H1 (cell line): ENCODE data around the gene GLG1. TPM values are rescaled to one million over a fixed set of nuclear protein-coding genes. Genes with fewer than 3 reads are reported as not detected.

ENCODE experiments used
- CTCF ChIA-PET: fragments of 300-600 bp; sonication (Branson Sonifier 250); formaldehyde crosslinking; loops from one replicate; lab custom pipeline; 2021; ENCODE audit not compliant: partially characterized antibody; lab: Charles Lee
- POLR2A ChIA-PET: fragments of 300-600 bp; sonication (Branson Sonifier 250); formaldehyde crosslinking; loops from one replicate; lab custom pipeline; 2021; ENCODE audit warnings: inconsistent platforms; ENCODE audit not compliant: partially characterized antibody; lab: Charles Lee
- DNase-seq, 2 experiments: peaks; one replicate each; pipeline versions ENCODE4 v3.0.0 to v3.0.0-alpha.2; 2010 to 2022; ENCODE audit warnings: low spot score in 2 of 2, low read depth in 1 of 2, mixed read lengths in 1 of 2
- FAIRE-seq: peaks from 2 replicates; lab custom pipeline; 2011; peaks lifted over from hg19 to GRCh38; lab: Jason Lieb, UNC
- H2AFZ ChIP-seq: 2 replicates; pipeline ENCODE4 v1.8.1; 2012; ENCODE audit warnings: low read length, inconsistent platforms
- H2AK5ac ChIP-seq: 2 replicates; pipeline ENCODE4 v1.6.1; 2013; ENCODE audit warnings: low read depth, low read length
- H2BK120ac ChIP-seq: replicated peaks from 2 replicates; pipeline ENCODE3; 2013; ENCODE audit warnings: low read depth, low read length, inconsistent platforms
- H2BK12ac ChIP-seq: 2 replicates; pipeline ENCODE4 v1.6.1; 2013; ENCODE audit warnings: low read depth, low read length
- H2BK15ac ChIP-seq: 2 replicates; pipeline ENCODE4 v1.6.1; 2013; ENCODE audit warnings: low read length
- H2BK20ac ChIP-seq: 2 replicates; pipeline ENCODE4 v1.6.1; 2013; ENCODE audit warnings: low read length
- H2BK5ac ChIP-seq: 2 replicates; pipeline ENCODE4 v1.6.1; 2013; ENCODE audit warnings: low read depth, low read length
- H3K14ac ChIP-seq: 2 replicates; pipeline ENCODE4 v1.6.1; 2013; ENCODE audit warnings: inconsistent platforms; ENCODE audit not compliant: insufficient read length
- H3K18ac ChIP-seq: 2 replicates; pipeline ENCODE4 v1.6.1; 2013; ENCODE audit warnings: low read length; ENCODE audit errors: extremely low read depth
- H3K23ac ChIP-seq: 2 replicates; pipeline ENCODE4 v1.6.1; 2013; ENCODE audit warnings: inconsistent platforms; ENCODE audit not compliant: insufficient read length
- H3K23me2 ChIP-seq: 2 replicates; pipeline ENCODE4 v1.6.1; 2013; ENCODE audit warnings: low read depth, low read length
- H3K27ac ChIP-seq: 2 replicates; pipeline ENCODE4 v1.6.1; 2011; ENCODE audit warnings: low read depth, low read length, inconsistent platforms
- H3K27me3 ChIP-seq, 4 experiments: replicated peaks in 1 of 4; 1 replicate in 1 of 4; 2 replicates in 3 of 4; pipeline versions ENCODE4 v1.6.1 to v1.8.1; 2011 to 2013; ENCODE audit warnings: low read length in 3 of 4, mild to moderate bottlenecking in 3 of 4, inconsistent platforms in 2 of 4, mixed read lengths in 2 of 4, moderate library complexity in 1 of 4; ENCODE audit not compliant: control insufficient read depth in 3 of 4, insufficient read depth in 3 of 4; ENCODE audit errors: extremely low read depth in 1 of 4
- H3K36me3 ChIP-seq, 4 experiments: 2 replicates each; pipeline versions ENCODE4 v1.6.1 to v1.8.1; 2011 to 2013; ENCODE audit warnings: mild to moderate bottlenecking in 4 of 4, low read length in 3 of 4, moderate library complexity in 2 of 4, control low read depth in 1 of 4, inconsistent platforms in 1 of 4; ENCODE audit not compliant: insufficient read depth in 4 of 4, control insufficient read depth in 2 of 4
- H3K4ac ChIP-seq: replicated peaks from 2 replicates; pipeline ENCODE3; 2013; ENCODE audit warnings: low read length, low read depth, mixed read lengths, inconsistent platforms; ENCODE audit not compliant: insufficient read length
- H3K4me1 ChIP-seq, 4 experiments: replicated peaks in 1 of 4; 1 replicate in 1 of 4; 2 replicates in 3 of 4; pipeline versions ENCODE4 v1.6.1 to v1.8.1; 2011 to 2013; ENCODE audit warnings: low read length in 3 of 4, inconsistent platforms in 2 of 4, mixed read lengths in 1 of 4; ENCODE audit not compliant: insufficient read depth in 4 of 4, control insufficient read depth in 3 of 4
- H3K4me2 ChIP-seq, 2 experiments: 2 replicates each; pipeline versions ENCODE4 v1.6.1 to v1.8.1; 2011 to 2013; ENCODE audit warnings: low read depth in 2 of 2, low read length in 2 of 2, control low read depth in 1 of 2, inconsistent platforms in 1 of 2, mild to moderate bottlenecking in 1 of 2; ENCODE audit not compliant: insufficient read depth in 1 of 2
- H3K4me3 ChIP-seq, 4 experiments: fragments of 200-600, 300-600 bp in 1 of 4; sonication (generic), shearing (Covaris generic), sonication (Bioruptor Twin) in 1 of 4; 2 replicates each; pipeline versions ENCODE4 v1.5.1 to v1.8.1; 2011 to 2016; ENCODE audit warnings: low read length in 4 of 4, low read depth in 3 of 4, control low read depth in 2 of 4, inconsistent platforms in 2 of 4, mild to moderate bottlenecking in 2 of 4, mixed read lengths in 1 of 4, moderate library complexity in 1 of 4; ENCODE audit not compliant: insufficient read depth in 2 of 4; ENCODE audit errors: extremely low read depth in 1 of 4
- H3K56ac ChIP-seq: replicated peaks from 2 replicates; pipeline ENCODE3; 2013; ENCODE audit warnings: low read depth, mild to moderate bottlenecking, mixed read lengths, low read length, inconsistent platforms; ENCODE audit not compliant: insufficient read length
- H3K79me1 ChIP-seq: 2 replicates; pipeline ENCODE4 v1.6.1; 2013; ENCODE audit warnings: low read depth, low read length, control low read depth
- H3K79me2 ChIP-seq, 2 experiments: 2 replicates each; pipeline versions ENCODE4 v1.6.1 to v1.8.1; 2012 to 2013; ENCODE audit warnings: low read length in 2 of 2, mild to moderate bottlenecking in 2 of 2, inconsistent platforms in 1 of 2; ENCODE audit not compliant: insufficient read depth in 2 of 2, control insufficient read depth in 1 of 2
- H3K9ac ChIP-seq, 4 experiments: replicated peaks in 1 of 4; 1 replicate in 1 of 4; 2 replicates in 3 of 4; pipeline versions ENCODE4 v1.6.1 to v1.8.1; 2011 to 2013; ENCODE audit warnings: low read depth in 3 of 4, low read length in 3 of 4, control low read depth in 2 of 4, mild to moderate bottlenecking in 2 of 4, moderate library complexity in 2 of 4, inconsistent platforms in 1 of 4; ENCODE audit errors: extremely low read depth in 1 of 4
- H3K9me3 ChIP-seq, 2 experiments: 2 replicates each; pipeline versions ENCODE4 v1.6.1 to v1.8.1; 2012 to 2013; ENCODE audit warnings: mild to moderate bottlenecking in 2 of 2, moderate library complexity in 2 of 2, control low read depth in 1 of 2, inconsistent platforms in 1 of 2, low read depth in 1 of 2, low read length in 1 of 2, mixed read lengths in 1 of 2; ENCODE audit not compliant: insufficient read depth in 2 of 2
- H4K20me1 ChIP-seq, 2 experiments: replicated peaks in 1 of 2; 2 replicates each; pipeline versions ENCODE3 to v1.8.1; 2011 to 2013; ENCODE audit warnings: inconsistent platforms in 2 of 2, low read length in 2 of 2, mild to moderate bottlenecking in 1 of 2; ENCODE audit not compliant: insufficient read depth in 2 of 2, control insufficient read depth in 1 of 2
- H4K5ac ChIP-seq: 2 replicates; pipeline ENCODE4 v1.6.1; 2013; ENCODE audit warnings: low read length, low read depth, mixed read lengths, inconsistent platforms; ENCODE audit not compliant: insufficient read length
- H4K8ac ChIP-seq: 2 replicates; pipeline ENCODE4 v1.8.0; 2013; ENCODE audit warnings: mild to moderate bottlenecking, moderate library complexity, low read length, inconsistent platforms; ENCODE audit not compliant: insufficient read depth; ENCODE audit errors: extremely low read depth
- H4K91ac ChIP-seq: replicated peaks from 2 replicates; pipeline ENCODE3; 2013; ENCODE audit warnings: low read length, mixed read lengths, inconsistent platforms; ENCODE audit not compliant: insufficient read length
- BACH1 ChIP-seq: IDR thresholded peaks from 2 replicates; pipeline ENCODE4 v1.6.1; 2012; ENCODE audit warnings: low read length, improper control_type of control experiment
- GTF2F1 ChIP-seq: IDR thresholded peaks from 2 replicates; pipeline ENCODE4 v1.6.1; 2012; ENCODE audit warnings: low read depth, low read length, improper control_type of control experiment, borderline replicate concordance
- POLR2AphosphoS5 ChIP-seq: IDR thresholded peaks from 2 replicates; pipeline ENCODE4 v1.6.1; 2011; ENCODE audit warnings: low read depth, low read length
- WGBS, 2 experiments: shearing (Covaris generic) in 1 of 2; methylation state at CpG; one replicate each; pipeline versions ENCODE4 v1.1.6 to v1.1.7; 2013 to 2015; ENCODE audit warnings: low lambda C conversion rate in 2 of 2, mixed read lengths in 2 of 2, inconsistent platforms in 1 of 2, low coverage in 1 of 2, missing lambda C conversion rate in 1 of 2; ENCODE audit not compliant: insufficient replicate concordance in 2 of 2, insufficient coverage in 1 of 2, insufficient read length in 1 of 2; ENCODE audit errors: extremely low coverage in 1 of 2, missing lambda C conversion rate in 1 of 2; 5-methylcytosine and 5-hydroxymethylcytosine counted together
- polyA plus RNA-seq, 7 experiments: library from polyadenylated mRNA; depleted of rRNA in 3 of 7; stranded (reverse) in 5 of 7; unstranded in 2 of 7; fragments of >200 nt in 5 of 7; fragments of 200-250 nt in 2 of 7; gene quantifications; 1 replicate in 5 of 7; 2 replicates in 1 of 7; 4 replicates in 1 of 7; pipeline versions ENCODE4 v1.2.1 to v1.2.3, GENCODE V29; 2011 to 2013; ENCODE audit warnings: missing spikeins in 2 of 7, mixed read lengths in 2 of 7
- total RNA-seq: library from RNA; stranded (reverse); fragmentation: NEBNext Ultra II Directional; extraction: Animal tissue kit (Norgen Biotek cat#: 25700); gene quantifications from 2 replicates; pipeline ENCODE4 v1.2.1, GENCODE V29; 2021

GLG1 gene
- total and polyA plus RNA-seq, 2 of the 8 experiments (the other 6 are each of a cell fraction or from before 2014, with no cell fraction given), result 53.4 to 139 TPM

- H2BK20ac ChIP-seq, result no peak overlapping the region
- H2AFZ ChIP-seq, result no peak overlapping the region
- H3K23ac ChIP-seq, result no peak overlapping the region
- no peak overlapping the region for H3K14ac ChIP-seq
- H2AK5ac ChIP-seq, result no peak overlapping the region
- no peak for FAIRE-seq
- no peak overlapping the region for H4K8ac ChIP-seq
- no peak overlapping the region for H2BK120ac ChIP-seq
- no peak overlapping the region for H3K4me2 ChIP-seq
- no peaks in the 10 kb centered on the region for H3K79me1 ChIP-seq
- ChIA-PET POLR2A (no interaction called here), CTCF (no interaction called here)
- no peak overlapping the region for H3K4ac ChIP-seq
- no peaks in the 10 kb centered on the region for H3K23me2 ChIP-seq
- peaks cover 15 to 59% (median 44%) of the 10 kb centered on the region in 4 experiments for H3K36me3 ChIP-seq
- no peaks in the 10 kb centered on the region for H3K9me3 ChIP-seq
- no peak overlapping the region for H3K18ac ChIP-seq
- WGBS, 2 experiments, result 92% methylated on average over 1 of the region's 1 CpG; no CpG with 5 or more reads in 1 of the 2 experiments
- H3K27me3 ChIP-seq, result no peaks in the 10 kb centered on the region
- H2BK15ac ChIP-seq, result no peak overlapping the region
- H2BK5ac ChIP-seq, result no peak overlapping the region
- H2BK12ac ChIP-seq, result no peak overlapping the region
- no peak overlapping the region for H3K9ac ChIP-seq
- H3K4me3 ChIP-seq, result no peak overlapping the region
- no peak for DNase-seq
- no peaks in the 10 kb centered on the region for H3K79me2 ChIP-seq
- no peak overlapping the region for H3K56ac ChIP-seq
- TF ChIP-seq BACH1, result no peak
- no peak for TF ChIP-seq POLR2AphosphoS5
- TF ChIP-seq GTF2F1, result no peak
- H4K5ac ChIP-seq, result no peak overlapping the region
- H4K91ac ChIP-seq, result no peak overlapping the region
- H3K4me1 ChIP-seq, result no peaks in the 10 kb centered on the region
- H4K20me1 ChIP-seq, result no peaks in the 10 kb centered on the region
- no peak overlapping the region for H3K27ac ChIP-seq
Measured at GRCh38 chr16:74474416-74474815, 132.5 kb downstream of the GLG1 start.
